ENCODE data around the gene PTPN23. TPM values are rescaled to one million over a fixed set of nuclear protein-coding genes. Genes with fewer than 3 reads are reported as not detected.
"Not testable (repeated sequence)": the region's sequence is repeated elsewhere in the genome, so short reads cannot be mapped to it uniquely, and the experiment has no call there.

The PTPN23 gene
- total RNA-seq, 1 donor = 30.0 TPM

DNA sequence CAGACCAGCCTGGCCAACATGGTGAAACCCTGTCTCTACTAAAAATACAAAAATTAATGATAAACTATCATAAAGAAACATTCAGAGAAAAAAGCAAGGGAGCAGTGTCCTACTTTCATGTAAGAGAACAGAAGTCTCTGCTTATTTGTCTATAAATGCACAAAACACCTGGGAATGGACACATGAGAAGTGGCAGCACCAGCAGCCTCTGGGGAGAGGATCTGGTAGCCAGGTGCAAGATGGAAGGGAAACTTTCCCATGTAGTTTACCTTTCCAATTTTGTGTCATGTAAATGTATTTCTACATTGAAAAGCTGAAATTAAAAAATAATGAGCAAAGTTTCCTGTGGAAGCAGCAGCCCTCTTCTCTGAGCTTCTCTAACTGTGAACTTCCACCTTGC is 76.2 kb downstream of the PTPN23 start:
- Histone ChIP-seq H3K79me2 (ENCODE audit: insufficient read depth, low read length) (peaks cover 47% of the 10 kb centered on the region), H3K4me1 (ENCODE audit: insufficient read depth, low read length) (no peaks in the 10 kb centered on the region), H3K4me2 (ENCODE audit: insufficient read depth, low read length) (no peak overlapping the region), H3K27me3 (ENCODE audit: insufficient read depth, low read length) (no peaks in the 10 kb centered on the region), H3K27ac (ENCODE audit: low read depth, low read length) (no peak overlapping the region), H2AFZ (ENCODE audit: low read length) (no peak overlapping the region), H3K36me3 (ENCODE audit: insufficient read depth, low read length) (no peaks in the 10 kb centered on the region), H3K9me3 (ENCODE audit: low read depth, low read length) (no peaks in the 10 kb centered on the region), H4K20me1 (ENCODE audit: insufficient read depth, low read length) (peaks cover 7% of the 10 kb centered on the region), H3K4me3 (ENCODE audit: insufficient read depth, low read length) (no peak overlapping the region)
- no peak for DNase-seq (ENCODE audit: insufficient read length, low spot score, missing footprints)
- no peak for TF ChIP-seq CTCF (IDR thresholded peaks at IDR 0.05; ENCODE audit: extremely low read depth, low read depth, low read length)

DNA sequence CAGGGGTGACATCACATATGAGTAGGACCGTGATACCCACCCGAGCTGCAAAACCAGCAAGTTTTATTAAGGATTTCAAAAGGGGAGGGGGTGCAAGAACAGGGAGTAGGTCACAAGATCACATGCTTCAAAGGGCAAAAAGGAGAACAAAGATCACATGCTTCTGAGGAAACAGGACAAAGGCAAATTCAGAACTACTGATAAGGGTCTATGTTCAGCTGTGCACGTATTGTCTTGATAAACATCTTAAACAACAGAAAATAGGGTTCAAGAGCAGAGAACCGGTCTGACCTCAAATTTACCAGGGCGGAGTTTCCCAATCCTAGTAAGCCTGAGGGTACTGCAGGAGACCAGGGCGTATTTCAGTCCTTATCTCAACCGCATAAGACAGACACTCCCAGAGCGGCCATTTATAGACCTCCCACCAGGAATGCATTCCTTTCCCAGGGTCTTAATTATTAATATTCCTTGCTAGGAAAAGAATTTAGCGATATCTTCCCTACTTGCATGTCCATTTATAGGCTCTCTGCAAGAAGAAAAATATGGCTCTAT is 78.8 kb downstream of the PTPN23 start:
- not testable (repeated sequence) for DNase-seq (ENCODE audit: insufficient read length, low spot score, missing footprints); H3K4me2 ChIP-seq (ENCODE audit: insufficient read depth, low read length); H3K4me3 ChIP-seq (ENCODE audit: insufficient read depth, low read length); H3K9me3 ChIP-seq (ENCODE audit: low read depth, low read length); H3K27me3 ChIP-seq (ENCODE audit: insufficient read depth, low read length); H2AFZ ChIP-seq (ENCODE audit: low read length); H3K36me3 ChIP-seq (ENCODE audit: insufficient read depth, low read length); H3K4me1 ChIP-seq (ENCODE audit: insufficient read depth, low read length); H3K27ac ChIP-seq (ENCODE audit: low read depth, low read length)
- Histone ChIP-seq H4K20me1 (ENCODE audit: insufficient read depth, low read length) (peaks cover 17% of the 10 kb centered on the region), H3K79me2 (ENCODE audit: insufficient read depth, low read length) (peaks cover 46% of the 10 kb centered on the region)

Other genes starting within 250 kb of the PTPN23 start
- gene SETD2, start 216.9 kb upstream of the PTPN23 start, total RNA-seq = 37.1 and 39.8 TPM in 2 replicates
- 3.5 and 5.1 TPM in 2 replicates for gene KIF9, start 98.2 kb upstream of the PTPN23 start, total RNA-seq
- gene KLHL18, start 98.1 kb upstream of the PTPN23 start, total RNA-seq = 17.1 and 21.4 TPM in 2 replicates
- 70.1 and 81.4 TPM in 2 replicates for gene SCAP, start 94.9 kb downstream of the PTPN23 start, total RNA-seq
- gene ELP6, start 132.7 kb downstream of the PTPN23 start, total RNA-seq = 23.5 and 27.4 TPM in 2 replicates
- gene CSPG5, start 197.8 kb downstream of the PTPN23 start, total RNA-seq = under 0.01 and 0.29 TPM in 2 replicates

All from osteoblast (primary cell).